ENCODE data around the gene CHID1. TPM values are rescaled to one million over a fixed set of nuclear protein-coding genes. Genes with fewer than 3 reads are reported as not detected.

Gene CHID1
- total and polyA plus RNA-seq, 8 donors: 35.4 to 121 (median 52.1) TPM

- Histone ChIP-seq H3K27ac (peak overlapping the region in 4 of 5 donors; percentile 57 to 95 (median 92)), H3K36me3 (peaks cover 0 to 5% (median 4%) of the 10 kb centered on the region in 4 donors), H3K4me1 (peaks cover 28 to 42% (median 39%) of the 10 kb centered on the region in 4 donors), H3K27me3 (no peaks in the 10 kb centered on the region), H3K9me3 (no peaks in the 10 kb centered on the region), H3K4me3 (peak overlapping the region in 2 of 4 donors; percentile 61 to 96)
- TF ChIP-seq POLR2A (IDR thresholded peaks at IDR 0.05) (no peak), POLR2AphosphoS5 (IDR thresholded peaks at IDR 0.05) (no peak), EP300 (IDR thresholded peaks at IDR 0.05) (no peak)
- TF ChIP-seq, protein P1, sequence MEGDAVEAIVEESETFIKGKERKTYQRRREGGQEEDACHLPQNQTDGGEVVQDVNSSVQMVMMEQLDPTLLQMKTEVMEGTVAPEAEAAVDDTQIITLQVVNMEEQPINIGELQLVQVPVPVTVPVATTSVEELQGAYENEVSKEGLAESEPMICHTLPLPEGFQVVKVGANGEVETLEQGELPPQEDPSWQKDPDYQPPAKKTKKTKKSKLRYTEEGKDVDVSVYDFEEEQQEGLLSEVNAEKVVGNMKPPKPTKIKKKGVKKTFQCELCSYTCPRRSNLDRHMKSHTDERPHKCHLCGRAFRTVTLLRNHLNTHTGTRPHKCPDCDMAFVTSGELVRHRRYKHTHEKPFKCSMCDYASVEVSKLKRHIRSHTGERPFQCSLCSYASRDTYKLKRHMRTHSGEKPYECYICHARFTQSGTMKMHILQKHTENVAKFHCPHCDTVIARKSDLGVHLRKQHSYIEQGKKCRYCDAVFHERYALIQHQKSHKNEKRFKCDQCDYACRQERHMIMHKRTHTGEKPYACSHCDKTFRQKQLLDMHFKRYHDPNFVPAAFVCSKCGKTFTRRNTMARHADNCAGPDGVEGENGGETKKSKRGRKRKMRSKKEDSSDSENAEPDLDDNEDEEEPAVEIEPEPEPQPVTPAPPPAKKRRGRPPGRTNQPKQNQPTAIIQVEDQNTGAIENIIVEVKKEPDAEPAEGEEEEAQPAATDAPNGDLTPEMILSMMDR (IDR thresholded peaks at IDR 0.05): no peak
- WGBS, 5 donors: 73 to 91% (median 78%) methylated on average over 6 to 18 of the region's 18 CpGs
- DNase-seq: peak in 1 of 2 donors; percentile 50
- intact Hi-C loops (cut with DNase I; ENCODE audit: low total_unique reads): no loop called here
Measured at GRCh38 chr11:924406-925157, 14.0 kb upstream of the CHID1 start.

DNA sequence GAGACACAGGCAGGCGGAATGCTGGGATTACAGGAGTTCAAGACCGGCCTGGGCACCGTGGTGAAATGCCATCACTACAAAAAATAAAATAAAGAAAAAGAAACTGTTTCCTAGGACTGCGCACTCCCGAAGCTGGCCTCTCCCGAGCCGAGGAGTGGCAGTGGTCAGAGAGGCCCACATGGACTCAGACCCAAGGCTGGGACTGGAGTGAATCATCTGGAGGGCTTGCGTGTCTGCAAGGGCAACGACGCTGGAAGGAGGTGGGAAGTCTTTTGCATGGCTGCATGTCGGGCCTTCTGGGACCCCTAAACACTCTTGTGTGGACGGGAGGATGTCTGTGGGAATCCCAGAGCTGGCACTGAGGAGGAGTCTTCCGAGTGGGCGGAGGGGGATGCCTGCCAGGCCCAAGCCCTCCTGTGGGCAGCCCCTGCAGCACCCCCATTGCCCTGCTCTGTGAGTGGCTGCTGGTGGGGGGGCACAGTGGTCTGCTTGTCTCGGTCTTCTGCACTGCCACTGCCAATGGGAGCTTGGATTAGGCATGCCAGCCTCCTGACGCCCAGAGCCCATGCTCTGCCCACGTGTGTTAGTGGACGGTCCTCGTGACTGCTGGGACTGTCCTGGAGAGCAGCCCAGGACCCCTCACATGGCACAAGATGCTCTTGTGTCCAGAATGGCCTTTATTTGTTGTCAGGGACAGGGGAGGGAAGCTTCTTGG lies 13.2 kb upstream of the CHID1 start:
- 87 to 93% (median 88%) methylated on average over 15 to 19 of the region's 19 CpGs for WGBS, 5 donors
- H3K4me1 ChIP-seq: peaks cover 20 to 40% (median 32%) of the 10 kb centered on the region in 4 donors
- peaks cover 0 to 5% (median 4%) of the 10 kb centered on the region in 4 donors for H3K36me3 ChIP-seq
- H3K27me3 ChIP-seq: no peaks in the 10 kb centered on the region
- H3K4me3 ChIP-seq: no peak overlapping the region
- intact Hi-C loops (cut with DNase I; ENCODE audit: low total_unique reads): no loop called here
- peak overlapping the region in 2 of 5 donors; percentile 92 to 95 for H3K27ac ChIP-seq
- H3K9me3 ChIP-seq: no peaks in the 10 kb centered on the region
- DNase-seq: no peak
- no peak for TF ChIP-seq POLR2AphosphoS5 (IDR thresholded peaks at IDR 0.05)

GRCh38 chr11:921921-922678 lies 11.5 kb upstream of the CHID1 start:
- H3K4me1 ChIP-seq: peaks cover 7 to 22% (median 15%) of the 10 kb centered on the region in 4 donors
- no peaks in the 10 kb centered on the region for H3K9me3 ChIP-seq
- H3K27ac ChIP-seq: no peak overlapping the region
- peaks cover 0 to 1% (median under 1%) of the 10 kb centered on the region in 4 donors for H3K36me3 ChIP-seq
- no peak for DNase-seq
- TF ChIP-seq POLR2AphosphoS5 (IDR thresholded peaks at IDR 0.05): no peak
- no peak for TF ChIP-seq POLR2A (IDR thresholded peaks at IDR 0.05)
- TF ChIP-seq EP300 (IDR thresholded peaks at IDR 0.05): no peak
- TF ChIP-seq, protein P1 (IDR thresholded peaks at IDR 0.05): no peak
- 68 to 77% (median 75%) methylated on average over 13 to 15 of the region's 15 CpGs for WGBS, 5 donors
- intact Hi-C loops (cut with DNase I; ENCODE audit: low total_unique reads): no loop called here
- H3K27me3 ChIP-seq: no peaks in the 10 kb centered on the region
- no peak overlapping the region for H3K4me3 ChIP-seq

DNA sequence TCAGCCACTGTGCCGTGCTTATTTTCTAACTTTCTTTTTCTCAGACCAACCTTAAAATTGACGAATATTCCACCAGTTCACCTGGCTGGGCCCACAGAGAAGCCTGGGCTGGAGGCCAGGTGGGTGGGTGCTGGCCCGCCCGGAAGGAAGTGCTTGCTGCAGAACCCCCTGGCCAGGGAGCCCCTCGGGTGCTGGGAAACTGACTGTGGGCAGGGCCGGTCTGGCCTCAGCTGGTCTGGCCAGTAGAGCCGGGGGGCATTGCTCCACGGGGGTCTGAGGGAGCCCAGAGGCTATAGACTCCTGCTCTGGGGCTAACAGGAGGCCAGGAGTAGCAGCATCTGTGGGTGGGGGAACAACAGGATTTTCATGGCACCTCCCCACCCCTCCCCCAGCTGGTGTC lies 6.8 kb upstream of the CHID1 start:
- Histone ChIP-seq H3K4me1 (peaks cover 0 to 5% (median 2%) of the 10 kb centered on the region in 4 donors), H3K27me3 (no peaks in the 10 kb centered on the region), H3K36me3 (no peaks in the 10 kb centered on the region), H3K9me3 (no peaks in the 10 kb centered on the region), H3K4me3 (no peak overlapping the region), H3K27ac (no peak overlapping the region)
- TF ChIP-seq POLR2AphosphoS5 (IDR thresholded peaks at IDR 0.05): no peak
- TF ChIP-seq, protein P1 (IDR thresholded peaks at IDR 0.05): no peak
- TF ChIP-seq POLR2A (IDR thresholded peaks at IDR 0.05): no peak
- no peak for TF ChIP-seq EP300 (IDR thresholded peaks at IDR 0.05)
- 74 to 87% (median 85%) methylated on average over 7 to 8 of the region's 8 CpGs for WGBS, 5 donors
- DNase-seq: no peak
- intact Hi-C loops (cut with DNase I; ENCODE audit: low total_unique reads): no loop called here

All from stomach (tissue), 9 donors.